Measurements from ENCODE around the gene TBC1D22A. TPM values are rescaled to one million over a fixed set of nuclear protein-coding genes. Genes with fewer than 3 reads are reported as not detected.

Gene TBC1D22A
- polyA plus RNA-seq, 1 donor (not counting 4 experiments of a cell fraction or from before 2014, with no cell fraction given), result 20.9 TPM

- no peak for FAIRE-seq
- peaks cover 29% of the 10 kb centered on the region for H3K4me1 ChIP-seq (ENCODE audit: control insufficient read depth, extremely low read depth, insufficient read depth, low read length)
These were observed 12.0 kb downstream of the TBC1D22A start for GRCh38 chr22:46774253-46774979.

GRCh38 chr22:46774980-46775849 is 12.8 kb downstream of the TBC1D22A start:
- Histone ChIP-seq H3K4me3 (ENCODE audit: control insufficient read depth in 2 of 3, extremely low read depth in 1 of 3, insufficient read depth in 2 of 3, low read depth in 1 of 3, low read length in 3 of 3) (peak overlapping the region; percentile 32 to 65 (median 56)), H2AFZ (ENCODE audit: control insufficient read depth, low read length) (peak overlapping the region; percentile 33), H3K79me2 (ENCODE audit: control insufficient read depth, insufficient read depth, low read length) (peaks cover 64% of the 10 kb centered on the region), H3K4me1 (ENCODE audit: control insufficient read depth, extremely low read depth, insufficient read depth, low read length) (peaks cover 29% of the 10 kb centered on the region), H3K4me2 (ENCODE audit: control insufficient read depth, extremely low read depth, insufficient read depth, low read depth, low read length) (peak overlapping the region; percentile 90), H3K9me3 (ENCODE audit: control insufficient read depth, low read depth, low read length) (no peaks in the 10 kb centered on the region), H3K27me3 (ENCODE audit: control insufficient read depth, extremely low read depth, insufficient read depth, low read length) (no peaks in the 10 kb centered on the region), H3K27ac (ENCODE audit: control insufficient read depth, insufficient read depth, low read length) (peak overlapping the region; percentile 87), H3K36me3 (ENCODE audit: control insufficient read depth in 2 of 2, extremely low read depth in 1 of 2, insufficient read depth in 2 of 2, low read length in 2 of 2) (no peaks in the 10 kb centered on the region), H4K20me1 (ENCODE audit: control insufficient read depth, extremely low read depth, insufficient read depth, low read length) (no peaks in the 10 kb centered on the region), H3K9me1 (ENCODE audit: control insufficient read depth, extremely low read depth, insufficient read depth, low read length) (peaks cover 2% of the 10 kb centered on the region), H3K9ac (ENCODE audit: control insufficient read depth, extremely low read depth, insufficient read depth, low read length) (peak overlapping the region; percentile 86)
- dilution Hi-C loops (cut with MboI; ENCODE audit: extremely low pct_ligation_motif_present, low sequenced_read_pairs), result no loop called here
- no peak for TF ChIP-seq CTCF (optimal IDR thresholded peaks at IDR 0.05 in 1 of 3, IDR thresholded peaks at IDR 0.05 in 1 of 3, conservative IDR thresholded peaks at IDR 0.05 in 1 of 3; ENCODE audit: extremely low read depth in 1 of 3, insufficient read depth in 2 of 3, low read length in 3 of 3)
- no peak for TF ChIP-seq EZH2 (IDR thresholded peaks at IDR 0.05; ENCODE audit: low read length)
- peak; percentile 71 for FAIRE-seq
- DNase-seq (ENCODE audit: low read depth, low spot score), result no peak

More at GRCh38 chr22:46774253-46774979, 12.0 kb downstream of the TBC1D22A start:
- H3K27me3 ChIP-seq (ENCODE audit: control insufficient read depth, extremely low read depth, insufficient read depth, low read length), result no peaks in the 10 kb centered on the region
- H3K9ac ChIP-seq (ENCODE audit: control insufficient read depth, extremely low read depth, insufficient read depth, low read length), result peak overlapping the region; percentile 86
- H3K9me1 ChIP-seq (ENCODE audit: control insufficient read depth, extremely low read depth, insufficient read depth, low read length), result peaks cover 2% of the 10 kb centered on the region
- H2AFZ ChIP-seq (ENCODE audit: control insufficient read depth, low read length), result peak overlapping the region; percentile 47
- H3K4me2 ChIP-seq (ENCODE audit: control insufficient read depth, extremely low read depth, insufficient read depth, low read depth, low read length), result peak overlapping the region; percentile 90
- H3K9me3 ChIP-seq (ENCODE audit: control insufficient read depth, low read depth, low read length), result no peaks in the 10 kb centered on the region
- dilution Hi-C loops (cut with MboI; ENCODE audit: extremely low pct_ligation_motif_present, low sequenced_read_pairs), result no loop called here
- H3K36me3 ChIP-seq (ENCODE audit: control insufficient read depth in 2 of 2, extremely low read depth in 1 of 2, insufficient read depth in 2 of 2, low read length in 2 of 2), result no peaks in the 10 kb centered on the region
- H3K27ac ChIP-seq (ENCODE audit: control insufficient read depth, insufficient read depth, low read length), result peak overlapping the region; percentile 87
- DNase-seq (ENCODE audit: low read depth, low spot score), result no peak
- peak overlapping the region; percentile 32 to 65 (median 56) for H3K4me3 ChIP-seq (ENCODE audit: control insufficient read depth in 2 of 3, extremely low read depth in 1 of 3, insufficient read depth in 2 of 3, low read depth in 1 of 3, low read length in 3 of 3)
- no peaks in the 10 kb centered on the region for H4K20me1 ChIP-seq (ENCODE audit: control insufficient read depth, extremely low read depth, insufficient read depth, low read length)
- TF ChIP-seq EZH2 (IDR thresholded peaks at IDR 0.05; ENCODE audit: low read length) (no peak), CTCF (optimal IDR thresholded peaks at IDR 0.05 in 1 of 3, IDR thresholded peaks at IDR 0.05 in 1 of 3, conservative IDR thresholded peaks at IDR 0.05 in 1 of 3; ENCODE audit: extremely low read depth in 1 of 3, insufficient read depth in 2 of 3, low read length in 3 of 3) (no peak)
- H3K79me2 ChIP-seq (ENCODE audit: control insufficient read depth, insufficient read depth, low read length), result peaks cover 61% of the 10 kb centered on the region

Data from keratinocyte (primary cell).